CD4-positive, alpha-beta T cell treated with Interleukin-12 subunit alpha and Interleukin-12 subunit beta, for 1 hour (primary cell): ENCODE results near the gene SH2D2A.

Experiments
- DNase-seq: peaks from one replicate; pipeline ENCODE4 v3.0.0-alpha.2; 2020

SH2D2A gene

DNA sequence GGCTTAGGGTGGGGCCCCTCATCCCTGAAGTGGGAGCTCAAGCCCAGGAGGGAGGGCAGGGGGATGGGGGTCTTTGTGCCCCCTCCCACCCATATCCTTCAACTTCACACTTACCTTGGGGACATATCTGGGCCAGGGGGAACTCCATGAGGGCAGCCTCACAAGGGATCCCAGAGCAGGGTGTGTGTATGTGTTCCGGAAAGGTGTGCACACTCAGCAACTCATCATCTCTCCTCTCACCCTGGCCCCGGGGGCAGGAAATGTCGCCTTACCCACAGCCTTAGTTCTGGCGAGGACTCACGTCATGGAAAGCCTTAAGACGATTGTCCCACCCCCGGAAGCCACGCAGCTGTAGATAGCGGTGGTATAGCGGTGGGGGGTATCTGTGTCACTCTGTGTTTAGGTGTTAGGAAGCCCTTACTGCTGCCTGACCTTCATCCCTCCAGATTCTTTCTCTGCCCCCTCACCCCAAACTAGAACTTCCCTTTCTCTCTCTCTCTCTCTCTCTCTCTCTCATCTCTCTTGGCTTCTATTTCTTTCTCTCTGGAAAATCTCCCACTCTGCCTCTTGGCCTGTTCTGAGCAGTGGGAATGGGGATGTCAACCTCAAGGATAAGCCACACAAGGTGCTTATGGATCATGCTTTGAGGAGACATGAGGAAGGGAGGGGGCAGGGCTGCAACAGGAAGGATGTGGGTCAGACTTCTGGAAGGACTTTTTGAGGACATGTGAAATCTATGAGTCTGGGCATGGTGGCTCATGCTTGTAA lies at the start of gene SH2D2A:
TSS of gene SH2D2A (minus strand) at position 288 of the 768 bp plus-strand sequence. CDS start at position 148, 140 bp downstream.
- DNase-seq = peak; percentile 97

DNA sequence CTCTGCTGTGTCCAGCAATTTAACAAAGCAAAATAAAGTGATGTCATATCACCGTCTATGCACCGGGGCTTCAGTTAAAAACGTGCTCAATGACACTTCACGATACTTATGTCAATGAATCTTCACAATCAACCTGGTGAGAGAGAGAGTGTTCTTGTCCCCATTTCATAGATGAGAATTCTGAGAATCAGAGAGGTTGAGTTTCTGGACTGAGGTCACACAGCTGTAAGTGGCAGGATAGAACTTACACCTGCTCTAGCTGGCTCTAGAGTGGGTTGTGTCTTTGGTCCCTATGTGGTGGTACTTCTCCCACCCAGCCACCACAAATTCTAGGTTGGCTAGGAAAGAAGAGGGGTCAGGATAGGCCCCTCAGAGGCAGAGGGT lies 49.2 kb upstream of the SH2D2A start:
- no peak for DNase-seq

- no peak for DNase-seq
Observed at GRCh38 chr1:156865258-156865657, 48.6 kb upstream of the SH2D2A start.

- DNase-seq = no peak
Observed at GRCh38 chr1:156864796-156865195, 48.1 kb upstream of the SH2D2A start.

DNA sequence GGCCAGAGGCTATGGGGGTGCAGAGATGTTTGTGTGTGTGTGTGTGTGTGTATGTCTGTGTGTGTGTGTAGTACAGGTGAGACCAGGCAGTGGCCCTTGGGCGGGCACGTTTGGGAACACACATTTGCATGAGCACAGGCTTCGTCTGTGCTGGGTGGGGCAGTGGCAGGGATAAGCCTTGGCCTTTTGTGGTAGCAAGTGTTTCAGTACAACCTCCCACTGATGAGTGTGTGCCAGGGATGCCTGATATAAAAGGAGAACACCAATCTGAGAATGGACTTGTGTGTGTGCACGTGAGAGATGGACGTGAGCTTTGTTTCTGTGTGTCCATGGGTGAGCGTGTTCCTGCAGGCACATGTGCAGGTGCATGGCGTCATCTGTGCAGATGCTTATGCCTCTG lies 47.0 kb upstream of the SH2D2A start:
- DNase-seq = no peak

GRCh38 chr1:156862997-156863599 lies 46.5 kb upstream of the SH2D2A start:
- DNase-seq = no peak

DNA sequence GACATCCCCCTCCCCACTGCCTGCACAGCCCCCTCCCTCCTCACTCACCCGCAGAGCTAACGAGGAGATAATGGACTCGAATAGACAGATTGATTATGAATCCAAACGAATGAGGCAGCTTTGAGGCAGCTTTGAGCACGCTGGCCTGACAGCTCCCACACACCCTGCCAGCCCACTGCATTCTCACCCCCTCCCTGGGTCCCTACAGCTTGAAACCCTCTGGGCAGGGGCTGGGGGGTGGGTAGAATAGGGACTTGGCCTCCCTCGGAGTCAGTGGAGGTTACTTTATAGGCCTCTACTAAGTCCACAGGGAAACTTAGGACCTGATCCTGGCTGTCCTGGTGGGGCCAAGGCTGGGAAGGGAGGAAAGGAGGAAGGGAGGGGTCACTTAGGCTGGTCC lies 45.9 kb upstream of the SH2D2A start:
- DNase-seq = no peak

DNA sequence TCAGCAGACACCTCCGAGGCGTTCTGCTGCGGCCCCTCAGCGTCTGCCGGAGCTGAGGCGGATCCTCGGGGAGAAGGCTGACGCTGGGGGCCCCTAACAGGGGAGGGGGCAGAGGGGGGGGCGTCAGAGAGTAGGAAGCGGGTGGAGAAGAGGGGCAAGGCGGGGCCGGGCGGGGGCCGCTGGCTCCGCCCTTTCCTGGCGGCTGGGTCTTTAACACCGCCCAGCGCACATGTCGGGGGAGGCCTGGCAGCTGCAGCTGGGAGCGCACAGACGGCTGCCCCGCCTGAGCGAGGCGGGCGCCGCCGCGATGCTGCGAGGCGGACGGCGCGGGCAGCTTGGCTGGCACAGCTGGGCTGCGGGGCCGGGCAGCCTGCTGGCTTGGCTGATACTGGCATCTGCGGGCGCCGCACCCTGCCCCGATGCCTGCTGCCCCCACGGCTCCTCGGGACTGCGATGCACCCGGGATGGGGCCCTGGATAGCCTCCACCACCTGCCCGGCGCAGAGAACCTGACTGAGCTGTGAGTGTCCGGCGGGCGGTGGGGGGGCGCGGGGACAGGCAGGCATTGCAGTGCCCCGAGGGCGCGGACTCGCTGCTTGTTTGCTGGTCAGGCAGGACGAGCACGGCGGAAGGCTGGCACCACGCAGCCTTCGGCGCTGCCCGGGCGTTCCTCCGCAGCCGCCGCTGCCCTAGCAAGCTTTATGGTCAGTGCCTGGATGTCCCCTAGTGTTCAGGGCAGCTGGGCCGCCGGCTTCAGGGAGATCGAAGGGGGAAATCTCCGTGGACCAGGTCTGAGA lies 44.2 kb upstream of the SH2D2A start, which contains the start of gene NTRK1:
TSS of gene NTRK1 (plus strand) at position 238 of the 796 bp plus-strand sequence. CDS start at position 308, 70 bp downstream.
- peak; percentile 69 for DNase-seq

DNA sequence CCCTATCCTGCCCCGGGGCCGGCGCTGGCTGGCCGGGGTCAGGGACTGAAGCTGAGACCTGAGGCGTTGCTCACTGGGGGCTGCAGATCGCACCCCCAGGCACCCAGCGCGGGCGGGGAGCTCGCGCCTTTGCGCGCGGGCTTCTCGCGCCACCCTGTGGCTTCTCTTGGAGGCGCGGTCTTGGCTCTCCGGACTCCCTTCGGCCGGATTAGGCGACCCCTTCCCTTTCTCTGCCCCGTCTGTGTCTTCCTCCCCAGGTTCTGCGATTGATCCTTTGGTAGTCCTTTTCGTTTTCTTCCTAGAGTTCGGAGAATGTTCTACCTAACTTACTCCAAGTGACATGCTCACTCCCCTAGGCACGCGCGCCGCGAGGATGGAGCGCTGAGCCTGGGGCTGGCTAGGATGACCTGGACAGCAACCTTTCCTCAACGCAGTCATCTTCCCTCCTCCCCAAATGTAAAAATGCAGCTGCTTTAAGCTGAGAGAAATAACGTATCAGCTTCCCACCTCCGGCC lies 43.5 kb upstream of the SH2D2A start:
- peak; percentile 68 for DNase-seq

DNA sequence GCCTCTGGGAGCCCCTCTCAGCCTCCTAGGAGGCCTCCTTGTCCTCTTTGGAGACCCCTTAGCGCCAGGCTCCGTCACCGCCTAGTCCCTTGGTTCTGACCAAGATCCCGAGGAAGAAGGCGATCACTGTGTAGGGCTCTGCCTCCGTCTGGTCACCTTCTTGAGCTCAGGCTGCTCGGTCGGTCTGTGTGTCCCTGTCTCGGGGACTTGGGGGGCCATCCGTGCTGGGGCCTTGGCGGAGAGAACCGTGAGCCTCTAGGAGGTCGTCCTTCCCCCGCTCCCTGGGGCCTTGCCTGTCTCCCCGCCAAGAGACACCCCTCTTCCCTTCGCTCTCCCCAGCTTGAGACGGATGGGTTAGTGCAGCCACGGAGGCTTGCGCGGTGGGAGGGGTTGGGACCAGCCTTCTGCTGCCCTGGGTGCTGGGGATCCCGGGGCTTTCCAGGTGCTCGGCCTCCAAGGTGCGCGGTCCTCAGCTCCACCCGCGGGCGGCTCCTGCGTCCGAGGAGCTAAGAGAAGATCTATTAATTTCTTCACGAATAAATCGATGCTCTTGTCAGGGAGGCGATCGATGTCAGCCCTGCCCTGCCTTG lies 43.0 kb upstream of the SH2D2A start:
- no peak for DNase-seq

- DNase-seq = no peak
Observed at GRCh38 chr1:156858959-156859522, 42.4 kb upstream of the SH2D2A start, which contains the start of gene INSRR. Gene INSRR (minus strand): TSS chr1:156859117. CDS start chr1:156858621, 496 bp downstream.

GRCh38 chr1:156858555-156858956 lies 41.9 kb upstream of the SH2D2A start:
- no peak for DNase-seq

DNA sequence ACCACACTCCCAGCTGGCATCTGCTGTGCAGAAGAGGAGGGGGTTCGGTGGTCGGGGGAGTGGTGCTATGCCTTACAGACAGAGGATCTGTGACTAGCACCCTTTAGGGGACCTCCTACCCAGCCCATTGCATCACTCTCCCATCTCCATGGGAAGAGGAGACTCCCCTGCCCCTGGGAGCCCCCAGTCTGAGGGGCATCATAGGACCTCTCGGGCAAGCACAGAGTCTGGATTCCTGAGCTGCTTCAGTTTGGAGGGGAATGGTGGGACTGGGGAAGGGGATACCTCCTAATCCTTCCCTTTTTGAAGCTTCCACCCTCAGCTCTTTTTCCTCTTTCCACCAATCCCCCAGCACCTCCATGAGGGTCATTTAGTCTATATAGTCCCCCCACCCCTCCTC lies 40.9 kb upstream of the SH2D2A start:
- no peak for DNase-seq

DNA sequence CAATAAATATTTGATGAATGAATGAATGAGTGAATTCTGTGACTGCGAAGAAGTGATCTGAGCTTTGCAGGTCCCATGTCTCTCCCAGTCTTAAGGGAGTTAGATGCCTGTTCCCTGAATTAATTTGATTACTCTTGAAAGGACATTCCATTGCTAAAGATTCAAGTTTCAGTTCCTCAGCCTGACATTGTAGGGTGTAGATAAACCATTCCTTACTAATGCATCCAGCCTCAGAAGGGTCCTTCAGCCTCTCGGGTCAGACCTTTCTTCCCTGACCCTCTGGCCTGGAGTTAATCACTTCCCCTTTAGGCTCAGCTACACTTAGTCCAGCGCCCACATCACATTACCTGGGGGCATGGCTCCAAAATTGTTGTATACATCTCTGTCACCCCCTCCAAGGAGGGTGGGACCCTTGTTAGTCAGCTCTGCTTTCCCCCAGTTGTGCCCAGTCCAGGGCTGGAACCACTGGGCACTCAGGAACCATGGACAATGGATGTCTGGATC lies 39.7 kb upstream of the SH2D2A start:
- no peak for DNase-seq

GRCh38 chr1:156854634-156855033 lies 38.0 kb upstream of the SH2D2A start:
- DNase-seq = no peak

DNA sequence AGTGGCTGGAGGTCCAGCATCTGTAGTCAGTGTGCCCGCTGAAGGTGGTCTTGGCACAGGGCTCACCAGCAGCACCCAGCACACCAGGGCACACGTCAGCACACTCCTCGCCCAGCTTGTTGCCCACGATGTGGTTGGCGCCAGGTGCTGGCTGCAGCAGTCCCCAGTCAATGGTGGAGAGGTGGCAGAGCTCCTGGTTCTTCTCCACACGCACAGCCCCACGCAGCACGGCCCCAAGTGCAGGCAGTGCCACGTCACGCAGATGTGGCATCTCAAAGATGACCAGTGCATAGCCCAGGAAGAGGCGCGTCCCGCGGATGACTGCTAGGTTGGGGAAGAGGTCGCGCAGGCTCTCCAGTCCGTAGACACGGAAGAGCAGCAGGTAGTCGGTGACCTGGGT lies 37.1 kb upstream of the SH2D2A start:
- DNase-seq = no peak

DNA sequence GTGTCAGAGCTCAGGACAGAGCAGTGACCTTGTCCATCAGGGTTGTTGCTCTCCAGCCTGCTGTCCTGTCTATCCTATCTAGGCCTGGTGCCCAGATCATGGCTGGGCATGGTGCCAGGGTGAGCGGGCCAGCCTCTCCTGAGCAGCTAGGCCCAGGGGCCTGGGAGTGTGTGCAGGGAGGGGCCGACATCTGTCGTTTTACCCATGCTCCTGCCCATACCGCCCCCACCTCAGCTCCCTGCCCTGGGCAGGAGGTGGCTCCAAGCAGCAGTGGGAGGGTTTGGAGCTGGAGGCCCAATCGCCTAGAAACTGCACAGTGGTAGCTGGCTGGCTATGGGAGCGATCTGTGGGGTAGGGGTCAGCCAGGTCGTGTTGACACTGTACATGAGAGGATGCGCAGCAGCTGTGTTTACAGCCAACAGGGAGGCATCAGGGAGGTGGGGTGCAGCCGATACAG lies 35.8 kb upstream of the SH2D2A start:
- no peak for DNase-seq

DNA sequence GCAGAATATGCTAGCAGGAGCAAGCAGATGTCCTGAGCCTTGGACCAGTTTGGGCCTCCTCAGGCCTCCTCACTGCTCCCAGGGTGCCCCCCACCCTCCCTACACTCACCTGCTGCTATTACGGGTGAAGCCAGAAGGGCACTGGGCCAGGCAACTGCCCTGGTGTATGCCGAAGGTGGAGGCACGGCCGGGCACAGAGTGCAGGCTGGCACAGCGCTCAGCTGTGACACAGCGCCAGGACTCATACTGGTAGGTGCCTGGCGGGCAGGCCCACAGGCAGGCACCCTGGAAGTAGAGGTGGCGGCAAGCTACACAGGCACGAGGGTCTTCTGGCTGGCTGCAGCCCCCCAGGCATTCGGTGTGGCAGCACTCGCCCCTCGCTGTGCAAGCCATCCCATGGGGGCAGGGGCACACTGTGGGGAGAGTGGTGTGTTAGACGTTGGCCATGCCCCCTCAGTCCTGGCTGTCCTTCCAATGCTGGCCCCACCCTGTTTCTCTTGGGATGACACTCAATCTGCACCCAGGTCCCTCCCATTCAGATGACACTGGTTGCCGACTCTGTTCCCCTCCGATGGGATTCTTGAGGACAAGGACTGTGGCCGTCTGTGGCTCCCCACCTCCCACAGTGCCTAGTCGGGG lies 35.2 kb upstream of the SH2D2A start:
- DNase-seq = no peak

DNA sequence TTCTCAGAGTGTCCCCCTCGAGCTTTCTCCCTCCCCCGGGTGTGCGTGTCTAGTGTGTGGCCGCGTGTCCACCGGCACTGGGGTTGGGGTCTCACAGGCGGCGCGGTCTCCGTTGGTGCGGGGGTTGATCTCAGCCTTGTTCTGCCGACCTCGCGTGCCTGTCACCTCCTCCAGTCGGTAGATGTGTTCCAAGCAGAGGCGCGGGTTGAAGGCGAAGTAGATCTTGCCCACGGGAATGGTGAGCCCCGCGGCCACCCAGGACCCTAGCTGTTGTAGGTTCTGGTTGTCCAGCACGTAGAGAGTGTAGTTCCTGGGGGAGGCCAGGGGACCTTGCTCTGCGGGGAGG lies 32.5 kb upstream of the SH2D2A start:
- no peak for DNase-seq

DNA sequence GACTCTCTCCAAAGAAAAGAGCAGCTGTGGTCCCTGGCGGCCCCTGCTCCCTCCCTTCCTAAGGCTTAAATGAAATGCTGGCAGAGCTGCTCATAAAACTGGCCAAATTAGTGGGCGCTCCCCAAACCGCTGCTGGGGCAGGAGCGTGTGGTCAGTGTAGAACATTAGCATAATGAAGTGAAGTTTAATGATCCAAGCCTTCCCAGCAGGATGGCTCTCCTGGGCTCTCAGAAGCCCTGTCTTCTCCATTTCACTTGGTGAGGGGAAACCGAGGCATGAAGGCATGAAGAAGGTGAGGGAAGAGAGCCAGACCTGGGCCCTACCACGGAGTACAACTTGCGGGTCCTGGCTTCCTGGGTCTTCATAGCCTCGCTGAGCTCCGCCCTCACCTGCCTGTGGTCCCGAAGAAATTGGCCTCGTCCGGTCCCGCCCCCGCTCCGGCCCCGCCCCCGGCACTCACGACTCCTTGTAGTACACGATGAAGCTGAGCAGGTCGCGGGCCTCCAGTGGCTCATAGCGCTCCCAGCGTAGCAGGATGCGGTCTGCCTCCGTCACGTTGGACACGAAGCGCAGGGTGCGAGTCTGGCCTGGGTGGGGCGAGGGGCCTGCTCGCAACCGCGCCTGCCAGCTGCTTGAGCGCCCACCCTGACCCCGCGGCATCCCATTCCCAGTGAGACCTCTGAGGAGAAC lies 32.0 kb upstream of the SH2D2A start:
- DNase-seq = peak; percentile 82
